Measurements from ENCODE around the gene KIRREL1. TPM values are rescaled to one million over a fixed set of nuclear protein-coding genes. Genes with fewer than 3 reads are reported as not detected.

KIRREL1 gene
- polyA plus RNA-seq, 1 donor from 2014 or later = 12.9 TPM

DNA sequence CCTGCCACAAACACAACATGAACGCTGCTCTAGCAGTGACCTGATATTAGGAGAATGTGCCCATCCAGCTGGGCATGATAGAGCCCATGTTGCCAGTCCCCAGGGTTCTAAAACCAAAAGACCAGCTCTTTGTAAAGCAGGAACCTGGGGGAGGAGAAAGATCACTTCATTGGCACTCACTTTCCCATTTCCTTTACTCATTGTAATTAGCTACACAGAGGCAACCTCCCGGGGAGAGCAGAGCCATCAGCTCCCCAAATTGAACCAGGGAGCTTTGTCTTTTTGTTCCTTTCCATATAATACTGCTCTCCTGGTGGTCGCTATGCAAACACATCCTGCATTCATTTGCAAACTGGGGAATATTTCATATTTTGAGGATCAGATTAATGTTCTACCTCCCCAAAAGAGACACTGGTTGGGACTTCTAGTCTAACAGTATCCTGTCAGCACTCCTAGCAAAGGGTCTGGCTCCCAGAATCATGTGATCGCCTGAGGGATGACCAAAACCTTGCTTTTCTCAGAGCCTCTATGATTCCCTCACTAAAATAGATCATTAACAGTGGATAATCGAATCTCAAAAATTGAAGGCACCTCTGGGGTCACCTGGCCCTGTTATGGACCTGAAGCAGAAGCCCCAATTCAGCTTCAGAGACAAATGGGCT, 110.5 kb downstream of the KIRREL1 start:
- Histone ChIP-seq H3K9ac (ENCODE audit: low read length) (no peak overlapping the region), H3K9me3 (ENCODE audit: low read length) (no peaks in the 10 kb centered on the region), H3K79me2 (replicated peaks; ENCODE audit: insufficient read depth, low read length) (no peaks in the 10 kb centered on the region), H4K20me1 (ENCODE audit: insufficient read depth) (no peaks in the 10 kb centered on the region), H3K36me3 (ENCODE audit: insufficient read depth, low read length) (no peaks in the 10 kb centered on the region), H3K9me2 (ENCODE audit: insufficient read depth, low read length) (no peaks in the 10 kb centered on the region), H3K27me3 (ENCODE audit: insufficient read depth, low read depth, low read length) (no peaks in the 10 kb centered on the region), H2AFZ (ENCODE audit: low read depth, low read length) (no peak overlapping the region), H3K4me2 (ENCODE audit: low read length) (no peak overlapping the region), H3K27ac (ENCODE audit: low read length) (no peak overlapping the region), H3F3A (ENCODE audit: insufficient read depth, low read length, poor library complexity, severe bottlenecking) (no peaks in the 10 kb centered on the region), H3K4me3 (ENCODE audit: low read length) (no peak overlapping the region)
- TF ChIP-seq EP300 (conservative IDR thresholded peaks at IDR 0.05; ENCODE audit: poor library complexity, severe bottlenecking) = no peak
- no peak for TF ChIP-seq EZH2 (IDR thresholded peaks at IDR 0.05; ENCODE audit: borderline replicate concordance, insufficient read depth, low read length, poor library complexity, severe bottlenecking)
- TF ChIP-seq TAF1 (IDR thresholded peaks at IDR 0.05; ENCODE audit: low read depth) = no peak
- no peak for TF ChIP-seq POLR2AphosphoS5 (IDR thresholded peaks at IDR 0.05)
- TF ChIP-seq MXI1 (conservative IDR thresholded peaks at IDR 0.05; ENCODE audit: poor library complexity, severe bottlenecking) = no peak
- TF ChIP-seq, protein P1, sequence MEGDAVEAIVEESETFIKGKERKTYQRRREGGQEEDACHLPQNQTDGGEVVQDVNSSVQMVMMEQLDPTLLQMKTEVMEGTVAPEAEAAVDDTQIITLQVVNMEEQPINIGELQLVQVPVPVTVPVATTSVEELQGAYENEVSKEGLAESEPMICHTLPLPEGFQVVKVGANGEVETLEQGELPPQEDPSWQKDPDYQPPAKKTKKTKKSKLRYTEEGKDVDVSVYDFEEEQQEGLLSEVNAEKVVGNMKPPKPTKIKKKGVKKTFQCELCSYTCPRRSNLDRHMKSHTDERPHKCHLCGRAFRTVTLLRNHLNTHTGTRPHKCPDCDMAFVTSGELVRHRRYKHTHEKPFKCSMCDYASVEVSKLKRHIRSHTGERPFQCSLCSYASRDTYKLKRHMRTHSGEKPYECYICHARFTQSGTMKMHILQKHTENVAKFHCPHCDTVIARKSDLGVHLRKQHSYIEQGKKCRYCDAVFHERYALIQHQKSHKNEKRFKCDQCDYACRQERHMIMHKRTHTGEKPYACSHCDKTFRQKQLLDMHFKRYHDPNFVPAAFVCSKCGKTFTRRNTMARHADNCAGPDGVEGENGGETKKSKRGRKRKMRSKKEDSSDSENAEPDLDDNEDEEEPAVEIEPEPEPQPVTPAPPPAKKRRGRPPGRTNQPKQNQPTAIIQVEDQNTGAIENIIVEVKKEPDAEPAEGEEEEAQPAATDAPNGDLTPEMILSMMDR (IDR thresholded peaks at IDR 0.05; ENCODE audit: poor library complexity, severe bottlenecking) = no peak
- TF ChIP-seq RAD21 (conservative IDR thresholded peaks at IDR 0.05) = no peak
- TF ChIP-seq SMC3 (conservative IDR thresholded peaks at IDR 0.05; ENCODE audit: poor library complexity) = no peak
- TF ChIP-seq, protein P2, sequence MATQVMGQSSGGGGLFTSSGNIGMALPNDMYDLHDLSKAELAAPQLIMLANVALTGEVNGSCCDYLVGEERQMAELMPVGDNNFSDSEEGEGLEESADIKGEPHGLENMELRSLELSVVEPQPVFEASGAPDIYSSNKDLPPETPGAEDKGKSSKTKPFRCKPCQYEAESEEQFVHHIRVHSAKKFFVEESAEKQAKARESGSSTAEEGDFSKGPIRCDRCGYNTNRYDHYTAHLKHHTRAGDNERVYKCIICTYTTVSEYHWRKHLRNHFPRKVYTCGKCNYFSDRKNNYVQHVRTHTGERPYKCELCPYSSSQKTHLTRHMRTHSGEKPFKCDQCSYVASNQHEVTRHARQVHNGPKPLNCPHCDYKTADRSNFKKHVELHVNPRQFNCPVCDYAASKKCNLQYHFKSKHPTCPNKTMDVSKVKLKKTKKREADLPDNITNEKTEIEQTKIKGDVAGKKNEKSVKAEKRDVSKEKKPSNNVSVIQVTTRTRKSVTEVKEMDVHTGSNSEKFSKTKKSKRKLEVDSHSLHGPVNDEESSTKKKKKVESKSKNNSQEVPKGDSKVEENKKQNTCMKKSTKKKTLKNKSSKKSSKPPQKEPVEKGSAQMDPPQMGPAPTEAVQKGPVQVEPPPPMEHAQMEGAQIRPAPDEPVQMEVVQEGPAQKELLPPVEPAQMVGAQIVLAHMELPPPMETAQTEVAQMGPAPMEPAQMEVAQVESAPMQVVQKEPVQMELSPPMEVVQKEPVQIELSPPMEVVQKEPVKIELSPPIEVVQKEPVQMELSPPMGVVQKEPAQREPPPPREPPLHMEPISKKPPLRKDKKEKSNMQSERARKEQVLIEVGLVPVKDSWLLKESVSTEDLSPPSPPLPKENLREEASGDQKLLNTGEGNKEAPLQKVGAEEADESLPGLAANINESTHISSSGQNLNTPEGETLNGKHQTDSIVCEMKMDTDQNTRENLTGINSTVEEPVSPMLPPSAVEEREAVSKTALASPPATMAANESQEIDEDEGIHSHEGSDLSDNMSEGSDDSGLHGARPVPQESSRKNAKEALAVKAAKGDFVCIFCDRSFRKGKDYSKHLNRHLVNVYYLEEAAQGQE (IDR thresholded peaks at IDR 0.05; ENCODE audit: borderline replicate concordance) = no peak

DNA sequence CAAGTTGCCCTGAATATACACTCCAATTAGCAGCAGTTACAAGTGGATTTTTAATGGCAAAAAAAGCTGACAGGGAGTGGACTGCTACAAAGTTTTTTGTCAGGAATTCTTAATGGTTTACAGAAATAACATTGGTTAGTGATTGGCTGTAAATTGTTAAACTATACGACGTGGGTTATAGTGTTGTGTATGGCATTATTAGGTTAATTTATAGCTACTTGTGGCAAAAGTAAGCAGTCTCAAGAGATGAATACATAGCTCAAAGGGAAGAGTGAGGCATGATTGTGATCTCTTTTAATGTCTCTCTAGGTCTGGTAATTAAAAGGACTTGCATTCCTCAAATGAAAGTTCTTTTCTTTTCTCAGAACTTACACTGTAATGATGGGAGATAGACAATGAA, 111.4 kb downstream of the KIRREL1 start:
- no peak overlapping the region for H3K4me2 ChIP-seq (ENCODE audit: low read length)
- no peaks in the 10 kb centered on the region for H3K36me3 ChIP-seq (ENCODE audit: insufficient read depth, low read length)

More for the DNA sequence above, 111.4 kb downstream of the KIRREL1 start:
- Histone ChIP-seq H3F3A (ENCODE audit: insufficient read depth, low read length, poor library complexity, severe bottlenecking) (no peaks in the 10 kb centered on the region), H3K9ac (ENCODE audit: low read length) (no peak overlapping the region), H3K9me3 (ENCODE audit: low read length) (no peaks in the 10 kb centered on the region), H3K9me2 (ENCODE audit: insufficient read depth, low read length) (no peaks in the 10 kb centered on the region), H3K27me3 (ENCODE audit: insufficient read depth, low read depth, low read length) (no peaks in the 10 kb centered on the region), H3K4me3 (ENCODE audit: low read length) (no peak overlapping the region), H3K79me2 (replicated peaks; ENCODE audit: insufficient read depth, low read length) (no peaks in the 10 kb centered on the region), H2AFZ (ENCODE audit: low read depth, low read length) (no peak overlapping the region), H4K20me1 (ENCODE audit: insufficient read depth) (no peaks in the 10 kb centered on the region), H3K27ac (ENCODE audit: low read length) (no peak overlapping the region)
- TF ChIP-seq MXI1 (conservative IDR thresholded peaks at IDR 0.05; ENCODE audit: poor library complexity, severe bottlenecking) = no peak
- no peak for TF ChIP-seq SMC3 (conservative IDR thresholded peaks at IDR 0.05; ENCODE audit: poor library complexity)
- TF ChIP-seq, protein P2 (IDR thresholded peaks at IDR 0.05; ENCODE audit: borderline replicate concordance) = no peak
- TF ChIP-seq EP300 (conservative IDR thresholded peaks at IDR 0.05; ENCODE audit: poor library complexity, severe bottlenecking) = no peak
- TF ChIP-seq TAF1 (IDR thresholded peaks at IDR 0.05; ENCODE audit: low read depth) = no peak
- TF ChIP-seq, protein P1 (IDR thresholded peaks at IDR 0.05; ENCODE audit: poor library complexity, severe bottlenecking) = no peak
- no peak for TF ChIP-seq EZH2 (IDR thresholded peaks at IDR 0.05; ENCODE audit: borderline replicate concordance, insufficient read depth, low read length, poor library complexity, severe bottlenecking)
- no peak for TF ChIP-seq POLR2AphosphoS5 (IDR thresholded peaks at IDR 0.05)
- no peak for TF ChIP-seq RAD21 (conservative IDR thresholded peaks at IDR 0.05)

Data from neural cell (in vitro differentiated cells).